Ovary (tissue), 3 donors: Measurements from ENCODE around the gene GALC.

Source experiments
- EP300 ChIP-seq: sonication (generic); formaldehyde crosslinking; IDR thresholded peaks from one replicate; pipeline ENCODE4 v1.6.1; 2017; ENCODE audit warnings: antibody characterized with exemption
- POLR2A ChIP-seq: fragments of 450-650 bp; IDR thresholded peaks from one replicate; pipeline ENCODE4 v1.6.1; 2017; ENCODE audit warnings: antibody characterized with exemption, mild to moderate bottlenecking, moderate library complexity
- TF ChIP-seq, protein P1 (sequence below), 3 donors: fragments of 450-650 bp in 2 of 3; fragments of 200-600 bp in 1 of 3; IDR thresholded peaks; one replicate each; pipeline versions ENCODE4 v1.5.1 to v1.8.0; 2016 to 2022; ENCODE audit warnings: antibody characterized with exemption in 3 of 3, mild to moderate bottlenecking in 1 of 3
- donor health status: DM: no; HTN: no; CAD: no.

DNA sequence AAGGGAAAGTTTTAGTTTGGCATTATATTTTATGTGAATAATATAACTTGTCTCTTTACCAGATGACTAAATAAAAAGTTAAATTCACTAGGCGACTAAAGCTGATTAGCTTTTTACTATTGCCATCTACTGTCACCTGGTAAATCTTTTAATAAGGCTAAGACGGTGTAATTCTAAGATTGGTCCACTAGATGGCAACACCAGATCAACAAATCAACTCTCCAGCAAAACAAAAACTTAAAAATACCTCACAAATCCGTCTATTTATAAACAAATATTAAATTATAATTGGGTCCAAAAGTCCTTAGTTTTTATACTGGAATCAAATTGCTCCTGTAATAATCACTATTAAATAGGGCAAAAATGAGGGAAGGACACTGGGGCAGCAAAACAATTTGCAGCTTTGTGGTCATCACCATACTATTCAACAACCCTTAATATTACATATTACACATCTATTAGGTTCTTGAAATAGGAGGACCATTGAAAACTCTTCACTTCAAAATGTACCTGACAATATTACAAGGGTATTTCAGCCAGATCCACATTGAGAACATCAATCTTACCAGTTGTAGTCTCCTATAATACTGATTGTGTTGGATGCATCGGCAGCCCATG lies 47.9 kb downstream of the GALC start:
- TF ChIP-seq, protein P1, sequence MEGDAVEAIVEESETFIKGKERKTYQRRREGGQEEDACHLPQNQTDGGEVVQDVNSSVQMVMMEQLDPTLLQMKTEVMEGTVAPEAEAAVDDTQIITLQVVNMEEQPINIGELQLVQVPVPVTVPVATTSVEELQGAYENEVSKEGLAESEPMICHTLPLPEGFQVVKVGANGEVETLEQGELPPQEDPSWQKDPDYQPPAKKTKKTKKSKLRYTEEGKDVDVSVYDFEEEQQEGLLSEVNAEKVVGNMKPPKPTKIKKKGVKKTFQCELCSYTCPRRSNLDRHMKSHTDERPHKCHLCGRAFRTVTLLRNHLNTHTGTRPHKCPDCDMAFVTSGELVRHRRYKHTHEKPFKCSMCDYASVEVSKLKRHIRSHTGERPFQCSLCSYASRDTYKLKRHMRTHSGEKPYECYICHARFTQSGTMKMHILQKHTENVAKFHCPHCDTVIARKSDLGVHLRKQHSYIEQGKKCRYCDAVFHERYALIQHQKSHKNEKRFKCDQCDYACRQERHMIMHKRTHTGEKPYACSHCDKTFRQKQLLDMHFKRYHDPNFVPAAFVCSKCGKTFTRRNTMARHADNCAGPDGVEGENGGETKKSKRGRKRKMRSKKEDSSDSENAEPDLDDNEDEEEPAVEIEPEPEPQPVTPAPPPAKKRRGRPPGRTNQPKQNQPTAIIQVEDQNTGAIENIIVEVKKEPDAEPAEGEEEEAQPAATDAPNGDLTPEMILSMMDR (IDR thresholded peaks at IDR 0.05), result peak; percentile 40 to 63 (median 60)
- TF ChIP-seq POLR2A (no peak), EP300 (no peak)
